ENCODE results near the gene ZNF148. TPM values are rescaled to one million over a fixed set of nuclear protein-coding genes. Genes with fewer than 3 reads are reported as not detected.
A peak's percentile ranks its signal among the peaks of the same experiment; 100 is the strongest.

Gene ZNF148
- total RNA-seq, 2 donors from 2014 or later: 27.1 to 35.1 TPM

- H3K36me3 ChIP-seq: no peaks in the 10 kb centered on the region
- H3K4me3 ChIP-seq: no peak overlapping the region
- H3K27ac ChIP-seq: no peak overlapping the region
- peaks cover 11% of the 10 kb centered on the region in 2 donors for H3K4me1 ChIP-seq (ENCODE audit: control insufficient read depth in 1 of 2, low read depth in 2 of 2)
- H3K9me3 ChIP-seq: no peaks in the 10 kb centered on the region
- DNase-seq (ENCODE audit: low spot score): no peak
- no peaks in the 10 kb centered on the region for H3K27me3 ChIP-seq (replicated peaks; ENCODE audit: insufficient read depth)
- ATAC-seq (ENCODE audit: insufficient number of reproducible peaks, low FRiP score, low read depth): no peak
- no peak for TF ChIP-seq CTCF (IDR thresholded peaks at IDR 0.05)
Observed at GRCh38 chr3:125378762-125379161, 3.6 kb upstream of the ZNF148 start.

- no peak for TF ChIP-seq CTCF (IDR thresholded peaks at IDR 0.05)
- Histone ChIP-seq H3K27ac (peak overlapping the region; percentile 83 to 84), H3K27me3 (replicated peaks; ENCODE audit: insufficient read depth) (no peaks in the 10 kb centered on the region), H3K4me1 (ENCODE audit: control insufficient read depth in 1 of 2, low read depth in 2 of 2) (peaks cover 16 to 22% of the 10 kb centered on the region in 2 donors), H3K4me3 (peak overlapping the region; percentile 79), H3K36me3 (no peaks in the 10 kb centered on the region), H3K9me3 (no peaks in the 10 kb centered on the region)
- ATAC-seq (ENCODE audit: insufficient number of reproducible peaks, low FRiP score, low read depth): no peak
- DNase-seq (ENCODE audit: low spot score): no peak
Observed at GRCh38 chr3:125375950-125376679, 990 bp upstream of the ZNF148 start.

- no peaks in the 10 kb centered on the region for H3K9me3 ChIP-seq
- DNase-seq (ENCODE audit: low spot score) (no peak), ATAC-seq (ENCODE audit: insufficient number of reproducible peaks, low FRiP score, low read depth) (no peak)
- H3K27me3 ChIP-seq (replicated peaks; ENCODE audit: insufficient read depth): no peaks in the 10 kb centered on the region
- no peak for TF ChIP-seq CTCF (IDR thresholded peaks at IDR 0.05)
- peaks cover 16 to 25% of the 10 kb centered on the region in 2 donors for H3K4me1 ChIP-seq (ENCODE audit: control insufficient read depth in 1 of 2, low read depth in 2 of 2)
- H3K27ac ChIP-seq: peak overlapping the region; percentile 83 to 84
- H3K4me3 ChIP-seq: peak overlapping the region; percentile 79
- no peaks in the 10 kb centered on the region for H3K36me3 ChIP-seq
Observed at GRCh38 chr3:125374501-125374995, 577 bp downstream of the ZNF148 start.

- H3K4me1 ChIP-seq (ENCODE audit: control insufficient read depth in 1 of 2, low read depth in 2 of 2): peaks cover 11 to 41% of the 10 kb centered on the region in 2 donors
- peak overlapping the region; percentile 12 for H3K4me3 ChIP-seq
- H3K9me3 ChIP-seq: no peaks in the 10 kb centered on the region
- peak overlapping the region; percentile 1 to 41 for H3K27ac ChIP-seq
- DNase-seq (ENCODE audit: low spot score) (no peak), ATAC-seq (ENCODE audit: insufficient number of reproducible peaks, low FRiP score, low read depth) (no peak)
- no peaks in the 10 kb centered on the region for H3K36me3 ChIP-seq
- no peak for TF ChIP-seq CTCF (IDR thresholded peaks at IDR 0.05)
- no peaks in the 10 kb centered on the region for H3K27me3 ChIP-seq (replicated peaks; ENCODE audit: insufficient read depth)
Observed at GRCh38 chr3:125367403-125368230, 7.5 kb downstream of the ZNF148 start.

- Histone ChIP-seq H3K9me3 (no peaks in the 10 kb centered on the region), H3K27me3 (replicated peaks; ENCODE audit: insufficient read depth) (no peaks in the 10 kb centered on the region), H3K4me3 (no peak overlapping the region), H3K36me3 (no peaks in the 10 kb centered on the region), H3K27ac (no peak overlapping the region), H3K4me1 (ENCODE audit: control insufficient read depth in 1 of 2, low read depth in 2 of 2) (peaks cover 11 to 41% of the 10 kb centered on the region in 2 donors)
- ATAC-seq (ENCODE audit: insufficient number of reproducible peaks, low FRiP score, low read depth) (no peak), DNase-seq (ENCODE audit: low spot score) (no peak)
- TF ChIP-seq CTCF (IDR thresholded peaks at IDR 0.05): no peak
Observed at GRCh38 chr3:125366132-125366531, 9.0 kb downstream of the ZNF148 start.

All from thoracic aorta (tissue), 2 donors.